Pancreas (tissue), 10 donors: ENCODE data around the gene SEC24A. TPM values are rescaled to one million over a fixed set of nuclear protein-coding genes. Genes with fewer than 3 reads are reported as not detected.
"Not testable (repeated sequence)": the region's sequence is repeated elsewhere in the genome, so short reads cannot be mapped to it uniquely, and the experiment has no call there.

Source experiments
- ATAC-seq, 4 donors: fragments of 200-7000 bp; cut with Tn5 transposase; one replicate each; pipeline versions ENCODE4 v1.8.0 to v1.9.1; 2020; ENCODE audit warnings: mild to moderate bottlenecking in 4 of 4, moderate library complexity in 4 of 4
- DNase-seq, 6 donors: peaks; one replicate each; pipeline ENCODE4 v3.0.0-alpha.2; 2020
- FAIRE-seq: peaks from 2 replicates; lab custom pipeline; 2012; peaks lifted over from hg19 to GRCh38; lab: Jason Lieb, UNC
- H3K27ac ChIP-seq, 4 donors: fragments of 200-600 bp; sonication (generic); 1 replicate in 3 of 4; 2 replicates in 1 of 4; pipeline versions ENCODE4 v1.5.0 to v1.8.0; 2020
- H3K27me3 ChIP-seq, 4 donors: fragments of 200-600 bp; one replicate each; pipeline ENCODE4 v1.8.0; 2021
- H3K36me3 ChIP-seq, 3 donors: fragments of 200-600 bp; sonication (generic) in 1 of 3; one replicate each; pipeline versions ENCODE4 v1.5.0 to v1.8.0; 2020 to 2021
- H3K4me1 ChIP-seq, 3 donors: fragments of 200-600 bp; one replicate each; pipeline ENCODE4 v1.8.0; 2021
- H3K4me3 ChIP-seq, 4 donors: fragments of 200-600 bp; sonication (generic) in 2 of 4; one replicate each; pipeline versions ENCODE4 v1.5.0 to v1.8.0; 2020 to 2021
- H3K9me3 ChIP-seq, 4 donors: fragments of 200-600 bp; one replicate each; pipeline ENCODE4 v1.8.0; 2021
- CTCF ChIP-seq, 4 donors: fragments of 200-600 bp; sonication (generic) in 3 of 4; IDR thresholded peaks; one replicate each; pipeline versions ENCODE4 v1.5.0 to v1.8.0; 2021; ENCODE audit warnings: antibody characterized with exemption in 4 of 4
- WGBS, 2 donors: extraction: QIAGEN DNeasy Blood & Tissue Kit; methylation state at CpG; one replicate each; pipeline ENCODE4 v1.1.7; 2013; 5-methylcytosine and 5-hydroxymethylcytosine counted together
- intact Hi-C, 3 donors: fragments of 100-400 bp; cut with DNase I; formaldehyde crosslinking; loops; one replicate each; pipeline versions ENCODE4 v1.11.1 to v1.14.2; 2022
- polyA plus RNA-seq, 2 donors: library from polyadenylated mRNA; stranded (reverse); fragments of 200-250 nt; gene quantifications; one replicate each; pipeline ENCODE4 v1.2.3, GENCODE V29; 2013
- total RNA-seq, 6 donors: library from RNA; stranded (reverse); fragmentation: NEBNext Ultra II Directional in 4 of 6; extraction: Animal tissue kit (Norgen Biotek cat#: 25700) in 4 of 6; gene quantifications; one replicate each; pipeline versions ENCODE4 v1.2.1 to v1.2.4, GENCODE V29; 2021 to 2023
- donor health status: healthy with polysubstance abuse.
- donor health status: DM: no; HTN: no; CAD: no; lungs with moderate emphysema.
- donor health status: DM: no; HTN: no; CAD: no.
- donor health status: control.
- donor health status: control.
- donor health status: Bipolar disorder and iron deficiency.
- donor health status: DM: yes; HTN: yes; CAD: no.
- donor health status: DM: no; HTN: no; CAD: no.
- donor health status: DM: no; HTN: no; CAD: no.
- donor health status: DM: yes; HTN: yes; CAD: no.

SEC24A gene
- total and polyA plus RNA-seq, 8 donors, result 3.4 to 18.1 (median 10.2) TPM

- Histone ChIP-seq H3K27ac (no peak overlapping the region), H3K4me1 (peaks cover 9 to 22% (median 13%) of the 10 kb centered on the region in 3 donors), H3K27me3 (no peaks in the 10 kb centered on the region), H3K9me3 (no peaks in the 10 kb centered on the region), H3K4me3 (no peak overlapping the region), H3K36me3 (no peaks in the 10 kb centered on the region)
- no peak for TF ChIP-seq CTCF (IDR thresholded peaks at IDR 0.05)
- intact Hi-C loops, result no loop called here
- 80 to 82% methylated on average over 10 of the region's 10 CpGs for whole genome bisulfite sequencing, 2 donors
- no peak for ATAC-seq
- FAIRE-seq, result no peak
- DNase-seq, result peak in 1 of 6 donors; percentile 26
Measured at GRCh38 chr5:134634227-134634626, 14.4 kb upstream of the SEC24A start.

DNA sequence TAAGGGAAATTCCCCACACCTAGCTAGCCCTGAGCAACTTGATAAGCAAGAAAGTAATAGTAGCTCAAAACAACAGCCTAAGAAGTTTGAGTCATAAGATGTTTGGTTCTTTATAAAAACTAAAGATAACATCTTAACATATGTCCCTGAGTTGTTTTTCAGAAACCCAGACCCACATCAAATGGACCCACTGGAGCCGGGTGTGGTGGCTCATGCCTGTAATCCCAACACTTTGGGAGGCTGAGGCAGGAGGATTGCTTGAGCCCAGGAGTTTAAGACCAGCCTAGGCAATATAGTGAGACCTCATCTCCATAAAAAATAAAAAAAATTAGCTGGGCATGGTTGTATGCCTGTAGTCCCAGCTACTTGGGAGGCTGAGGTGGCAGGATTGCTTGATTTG is 13.2 kb upstream of the SEC24A start:
- H3K27ac ChIP-seq, H3K4me3 ChIP-seq, intact Hi-C loops, H3K36me3 ChIP-seq, DNase-seq, H3K9me3 ChIP-seq, FAIRE-seq, H3K27me3 ChIP-seq, ATAC-seq: not testable (repeated sequence)
- 93 to 96% methylated on average over 1 of the region's 1 CpG for whole genome bisulfite sequencing, 2 donors
- H3K4me1 ChIP-seq, result peaks cover 12 to 27% (median 16%) of the 10 kb centered on the region in 3 donors

DNA sequence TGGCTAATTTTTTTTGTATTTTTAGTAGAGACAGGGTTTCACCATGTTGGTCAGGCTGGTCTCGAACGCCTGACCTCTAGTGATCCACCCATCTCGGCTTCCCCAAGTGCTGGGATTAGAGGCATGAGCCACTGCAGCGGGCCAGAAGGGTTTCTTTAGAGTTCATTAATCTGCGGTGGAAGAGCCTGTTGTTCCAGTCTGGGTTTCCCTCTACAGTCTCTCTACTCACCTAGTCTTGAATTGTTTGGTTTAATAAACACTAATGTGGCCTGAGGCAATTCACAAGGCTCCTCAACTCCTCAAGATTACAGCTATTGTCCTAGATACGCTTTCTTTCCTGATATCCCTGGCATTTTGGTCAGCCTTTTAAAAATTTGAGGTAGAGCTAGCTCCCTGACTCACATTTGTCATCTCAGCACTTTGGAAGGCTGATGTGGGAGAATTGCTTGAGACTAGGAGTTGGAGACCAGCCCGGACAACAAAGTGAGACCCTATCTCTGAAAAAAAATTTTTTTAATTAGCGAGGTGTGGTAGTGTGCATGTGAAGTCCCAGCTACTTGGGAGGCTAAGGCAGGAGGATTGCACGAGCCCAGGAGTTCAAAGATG is 11.4 kb upstream of the SEC24A start:
- H3K4me3 ChIP-seq, result no peak overlapping the region
- intact Hi-C loops, result no loop called here
- H3K27ac ChIP-seq, result peak overlapping the region in 1 of 4 donors; percentile 13
- no peaks in the 10 kb centered on the region for H3K36me3 ChIP-seq
- no peak for TF ChIP-seq CTCF (IDR thresholded peaks at IDR 0.05)
- peak in 1 of 6 donors; percentile 9 for DNase-seq
- 50 to 63% methylated on average over 9 of the region's 9 CpGs for WGBS, 2 donors
- H3K9me3 ChIP-seq, result no peaks in the 10 kb centered on the region
- ATAC-seq, result no peak
- H3K4me1 ChIP-seq, result peaks cover 8 to 20% (median 12%) of the 10 kb centered on the region in 3 donors
- H3K27me3 ChIP-seq, result no peaks in the 10 kb centered on the region
- FAIRE-seq, result no peak

GRCh38 chr5:134638760-134639201 is 9.8 kb upstream of the SEC24A start:
- Histone ChIP-seq H3K36me3 (no peaks in the 10 kb centered on the region), H3K9me3 (no peaks in the 10 kb centered on the region), H3K4me3 (no peak overlapping the region), H3K27me3 (no peaks in the 10 kb centered on the region), H3K4me1 (peaks cover 8 to 20% (median 12%) of the 10 kb centered on the region in 3 donors), H3K27ac (peak overlapping the region in 2 of 4 donors; percentile 28 to 35)
- intact Hi-C loops, result no loop called here
- FAIRE-seq, result no peak
- peak; percentile 87 to 95 (median 93) for ATAC-seq
- 27 to 33% methylated on average over 4 of the region's 4 CpGs for WGBS, 2 donors
- no peak for TF ChIP-seq CTCF (IDR thresholded peaks at IDR 0.05)
- peak in 5 of 6 donors; percentile 40 to 53 (median 50) for DNase-seq

GRCh38 chr5:134642931-134643530 is 5.6 kb upstream of the SEC24A start:
- no peaks in the 10 kb centered on the region for H3K9me3 ChIP-seq
- FAIRE-seq, result no peak
- intact Hi-C loops, result no loop called here
- no peak overlapping the region for H3K27ac ChIP-seq
- 81 to 90% methylated on average over 6 of the region's 6 CpGs for WGBS, 2 donors
- no peaks in the 10 kb centered on the region for H3K36me3 ChIP-seq
- H3K27me3 ChIP-seq, result no peaks in the 10 kb centered on the region
- H3K4me3 ChIP-seq, result no peak overlapping the region
- ATAC-seq, result no peak
- TF ChIP-seq CTCF (IDR thresholded peaks at IDR 0.05), result no peak
- H3K4me1 ChIP-seq, result peaks cover 8 to 22% (median 15%) of the 10 kb centered on the region in 3 donors
- no peak for DNase-seq
